Brain microvascular endothelial cell (primary cell): ENCODE data around the gene AKAP10.
A peak's percentile ranks its signal among the peaks of the same experiment; 100 is the strongest.
"Not testable (repeated sequence)": the region's sequence is repeated elsewhere in the genome, so short reads cannot be mapped to it uniquely, and the experiment has no call there.

Experiments
- DNase-seq: peaks from one replicate; pipeline ENCODE4 v3.0.0-alpha.2; 2020
- H3K27ac ChIP-seq: fragments of 250-450 bp; sonication (Bioruptor Pico); 2 replicates; pipeline ENCODE4 v1.5.1; 2020; ENCODE audit warnings: mild to moderate bottlenecking, moderate library complexity
- H3K27me3 ChIP-seq: fragments of 250-450 bp; sonication (Bioruptor Pico); replicated peaks from 2 replicates; pipeline ENCODE4 v1.5.1; 2020; ENCODE audit warnings: mild to moderate bottlenecking
- H3K36me3 ChIP-seq: fragments of 250-450 bp; sonication (Bioruptor Pico); replicated peaks from 2 replicates; pipeline ENCODE4 v1.5.1; 2020; ENCODE audit warnings: mild to moderate bottlenecking
- H3K4me3 ChIP-seq: 2 replicates; pipeline ENCODE4 v1.5.1; 2011; ENCODE audit warnings: low read depth, mild to moderate bottlenecking, control low read depth, low read length, moderate library complexity
- in situ Hi-C: cut with HindIII; loops from 2 replicates; pipeline ENCODE4 v1.10.0; 2017; ENCODE audit warnings: low sequenced_read_pairs, low pct_ligation_motif_present
- TF ChIP-seq, protein P1 (sequence below): IDR thresholded peaks from 2 replicates; pipeline ENCODE4 v1.5.1; 2011; ENCODE audit warnings: low read depth, mild to moderate bottlenecking, moderate library complexity, low read length, control low read depth, inconsistent platforms; ENCODE audit errors: missing control alignments

Gene AKAP10

GRCh38 chr17:19874256-19874655, 103.4 kb downstream of the AKAP10 start:
- in situ Hi-C loops: no loop called here
- TF ChIP-seq, protein P1, sequence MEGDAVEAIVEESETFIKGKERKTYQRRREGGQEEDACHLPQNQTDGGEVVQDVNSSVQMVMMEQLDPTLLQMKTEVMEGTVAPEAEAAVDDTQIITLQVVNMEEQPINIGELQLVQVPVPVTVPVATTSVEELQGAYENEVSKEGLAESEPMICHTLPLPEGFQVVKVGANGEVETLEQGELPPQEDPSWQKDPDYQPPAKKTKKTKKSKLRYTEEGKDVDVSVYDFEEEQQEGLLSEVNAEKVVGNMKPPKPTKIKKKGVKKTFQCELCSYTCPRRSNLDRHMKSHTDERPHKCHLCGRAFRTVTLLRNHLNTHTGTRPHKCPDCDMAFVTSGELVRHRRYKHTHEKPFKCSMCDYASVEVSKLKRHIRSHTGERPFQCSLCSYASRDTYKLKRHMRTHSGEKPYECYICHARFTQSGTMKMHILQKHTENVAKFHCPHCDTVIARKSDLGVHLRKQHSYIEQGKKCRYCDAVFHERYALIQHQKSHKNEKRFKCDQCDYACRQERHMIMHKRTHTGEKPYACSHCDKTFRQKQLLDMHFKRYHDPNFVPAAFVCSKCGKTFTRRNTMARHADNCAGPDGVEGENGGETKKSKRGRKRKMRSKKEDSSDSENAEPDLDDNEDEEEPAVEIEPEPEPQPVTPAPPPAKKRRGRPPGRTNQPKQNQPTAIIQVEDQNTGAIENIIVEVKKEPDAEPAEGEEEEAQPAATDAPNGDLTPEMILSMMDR: no peak
- Histone ChIP-seq H3K36me3 (no peaks in the 10 kb centered on the region), H3K27me3 (no peaks in the 10 kb centered on the region), H3K27ac (no peak overlapping the region), H3K4me3 (no peak overlapping the region)
- no peak for DNase-seq

- in situ Hi-C loops: no loop called here
- Histone ChIP-seq H3K36me3 (no peaks in the 10 kb centered on the region), H3K27me3 (no peaks in the 10 kb centered on the region), H3K4me3 (no peak overlapping the region), H3K27ac (no peak overlapping the region)
- no peak for DNase-seq
- TF ChIP-seq, protein P1: no peak
Measured at GRCh38 chr17:19873346-19873745, 104.3 kb downstream of the AKAP10 start.

DNA sequence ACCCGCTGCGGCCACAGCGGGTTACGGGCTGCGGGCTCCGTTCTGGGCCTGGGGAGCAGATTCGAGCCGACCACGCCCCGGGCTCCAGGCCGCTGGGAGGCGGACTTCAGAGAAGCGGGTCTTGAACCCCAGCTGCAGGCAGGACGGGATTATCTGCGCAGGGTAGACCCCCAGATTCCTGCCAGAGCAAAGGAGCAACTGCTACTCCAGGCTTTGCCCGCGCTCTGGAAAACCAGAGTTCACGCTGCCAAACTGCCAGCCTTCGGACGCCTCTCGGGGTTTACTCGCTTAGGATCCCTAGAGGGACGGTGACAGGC, 109.6 kb downstream of the AKAP10 start:
- TF ChIP-seq, protein P1: no peak
- Histone ChIP-seq H3K36me3 (no peaks in the 10 kb centered on the region), H3K4me3 (peak overlapping the region; percentile 73), H3K27ac (no peak overlapping the region), H3K27me3 (no peaks in the 10 kb centered on the region)
- no peak for DNase-seq
- in situ Hi-C loops: no loop called here

GRCh38 chr17:19867329-19868078, 110.1 kb downstream of the AKAP10 start, which contains the start of gene ULK2:
ULK2 (minus strand) TSS chr17:19867936; CDS start chr17:19867417, 519 bp downstream.
- DNase-seq: peak; percentile 23
- TF ChIP-seq, protein P1: no peak
- no peaks in the 10 kb centered on the region for H3K36me3 ChIP-seq
- no peaks in the 10 kb centered on the region for H3K27me3 ChIP-seq
- peak within 1 kb of the TSS; percentile 73 for H3K4me3 ChIP-seq
- in situ Hi-C loops: no loop called here
- peak within 1 kb of the TSS; percentile 34 for H3K27ac ChIP-seq

GRCh38 chr17:19867079-19867328, 110.6 kb downstream of the AKAP10 start:
- TF ChIP-seq, protein P1: peak; percentile 66
- peak overlapping the region; percentile 73 for H3K4me3 ChIP-seq
- DNase-seq: peak; percentile 29
- peak overlapping the region; percentile 34 for H3K27ac ChIP-seq
- in situ Hi-C loops: no loop called here
- no peaks in the 10 kb centered on the region for H3K27me3 ChIP-seq
- no peaks in the 10 kb centered on the region for H3K36me3 ChIP-seq

GRCh38 chr17:19865021-19865420, 112.6 kb downstream of the AKAP10 start:
- Histone ChIP-seq H3K27me3 (no peaks in the 10 kb centered on the region), H3K27ac (no peak overlapping the region), H3K36me3 (no peaks in the 10 kb centered on the region), H3K4me3 (no peak overlapping the region)
- in situ Hi-C loops: no loop called here
- TF ChIP-seq, protein P1: no peak
- no peak for DNase-seq

- in situ Hi-C loops: not testable (repeated sequence)
Measured at GRCh38 chr17:19860647-19861177, 116.9 kb downstream of the AKAP10 start.

More at GRCh38 chr17:19860647-19861177, 116.9 kb downstream of the AKAP10 start:
- not testable (repeated sequence) for H3K36me3 ChIP-seq, H3K27me3 ChIP-seq, H3K27ac ChIP-seq, H3K4me3 ChIP-seq, DNase-seq
